B cell (primary cell): ENCODE measurements around the gene SLC30A1. TPM values are rescaled to one million over a fixed set of nuclear protein-coding genes. Genes with fewer than 3 reads are reported as not detected.

Experiments used
- ATAC-seq: fragments of 200-7000 bp; cut with Tn5 transposase; one replicate; pipeline ENCODE4 v1.10.0; 2021; ENCODE audit warnings: low read depth, mild to moderate bottlenecking, moderate number of reproducible peaks, moderate library complexity
- CTCF ChIA-PET: fragments of 350-600 bp; sonication (Branson Sonifier 250); formaldehyde crosslinking; loops from one replicate; lab custom pipeline; 2021; ENCODE audit warnings: antibody characterized with exemption, inconsistent platforms; lab: Charles Lee
- POLR2A ChIA-PET: fragments of 350-600 bp; sonication (Branson Sonifier 250); formaldehyde crosslinking; loops from one replicate; lab custom pipeline; 2021; ENCODE audit warnings: antibody characterized with exemption; lab: Charles Lee
- DNase-seq: peaks from one replicate; pipeline ENCODE4 v3.0.0; 2013
- H2AFZ ChIP-seq: 2 replicates; pipeline ENCODE4 v1.6.1; 2012; ENCODE audit warnings: mild to moderate bottlenecking, low read depth, low read length; ENCODE audit not compliant: insufficient read depth, poor library complexity, severe bottlenecking
- H3K27ac ChIP-seq, 2 donors: 1 replicate in 1 of 2; 2 replicates in 1 of 2; pipeline ENCODE4 v1.5.1; 2012 to 2013; ENCODE audit warnings: low read length in 2 of 2, mild to moderate bottlenecking in 2 of 2, moderate library complexity in 1 of 2
- H3K27me3 ChIP-seq, 4 experiments: fragments of 200-600 bp in 1 of 4; sonication (generic) in 1 of 4; replicated peaks in 1 of 4; 1 replicate in 2 of 4; 2 replicates in 2 of 4; pipeline versions ENCODE4 v1.6.1 to v1.7.0; 2013 to 2016; ENCODE audit warnings: low read length in 3 of 4, mild to moderate bottlenecking in 2 of 4, mixed read lengths in 1 of 4, moderate library complexity in 1 of 4; ENCODE audit not compliant: insufficient read depth in 4 of 4, control insufficient read depth in 3 of 4; ENCODE audit errors: control extremely low read depth in 1 of 4
- H3K36me3 ChIP-seq, 2 experiments: replicated peaks in 1 of 2; 1 replicate in 1 of 2; 2 replicates in 1 of 2; pipeline versions ENCODE4 v1.6.1 to v1.7.1; 2013; ENCODE audit warnings: low read length in 1 of 2; ENCODE audit not compliant: insufficient read depth in 2 of 2, control insufficient read depth in 1 of 2; ENCODE audit errors: control extremely low read depth in 1 of 2, extremely low read depth in 1 of 2
- H3K4me1 ChIP-seq, 2 donors: fragments of 200-600 bp in 1 of 2; sonication (generic) in 1 of 2; 1 replicate in 1 of 2; 2 replicates in 1 of 2; pipeline versions ENCODE4 v1.5.1 to v1.6.1; 2013 to 2017; ENCODE audit warnings: low read length in 2 of 2; ENCODE audit not compliant: control insufficient read depth in 2 of 2, insufficient read depth in 2 of 2
- H3K4me2 ChIP-seq: replicated peaks from 2 replicates; pipeline ENCODE3; 2012; ENCODE audit warnings: mild to moderate bottlenecking, low read depth, low read length; ENCODE audit not compliant: poor library complexity, severe bottlenecking
- H3K4me3 ChIP-seq, 5 experiments: fragments of 200-600 bp in 1 of 5; sonication (generic) in 1 of 5; 1 replicate in 3 of 5; 2 replicates in 2 of 5; pipeline versions ENCODE4 v1.5.1 to v1.7.0; 2011 to 2016; ENCODE audit warnings: low read length in 4 of 5, mild to moderate bottlenecking in 4 of 5, low read depth in 2 of 5, control low read depth in 1 of 5, moderate library complexity in 1 of 5; ENCODE audit not compliant: insufficient read depth in 1 of 5; ENCODE audit errors: control extremely low read depth in 1 of 5, extremely low read depth in 1 of 5
- H3K79me2 ChIP-seq: fragments of 200-600 bp; sonication (generic); one replicate; pipeline ENCODE4 v1.6.0; 2016; ENCODE audit warnings: low read length; ENCODE audit not compliant: control insufficient read depth, insufficient read depth
- H3K9ac ChIP-seq: fragments of 200-600 bp; sonication (generic); 2 replicates; pipeline ENCODE4 v1.6.1; 2017; ENCODE audit warnings: mild to moderate bottlenecking, low read length, moderate library complexity
- H3K9me3 ChIP-seq, 3 donors: one replicate each; pipeline versions ENCODE4 v1.6.1 to v1.7.1; 2013; ENCODE audit warnings: low read length in 2 of 3; ENCODE audit not compliant: control insufficient read depth in 2 of 3, insufficient read depth in 1 of 3; ENCODE audit errors: control extremely low read depth in 1 of 3
- H4K20me1 ChIP-seq: 2 replicates; pipeline ENCODE4 v1.6.0; 2012; ENCODE audit warnings: mild to moderate bottlenecking, low read length; ENCODE audit not compliant: insufficient read depth, control insufficient read depth, poor library complexity, severe bottlenecking
- H3K27ac Mint-ChIP-seq: one replicate; pipeline ENCODE4 v1.8.0; 2021; ENCODE audit warnings: mixed read lengths
- H3K27me3 Mint-ChIP-seq: one replicate; pipeline ENCODE4 v1.8.0; 2021; ENCODE audit warnings: mixed read lengths
- H3K4me1 Mint-ChIP-seq: one replicate; pipeline ENCODE4 v1.8.0; 2021; ENCODE audit warnings: mixed read lengths
- H3K4me3 Mint-ChIP-seq: one replicate; pipeline ENCODE4 v1.8.0; 2021; ENCODE audit warnings: mixed read lengths
- H3K9me3 Mint-ChIP-seq: one replicate; pipeline ENCODE4 v1.8.0; 2022; ENCODE audit warnings: mixed read lengths; ENCODE audit not compliant: insufficient read depth
- EZH2 ChIP-seq: IDR thresholded peaks from 2 replicates; pipeline ENCODE4 v1.6.1; 2012; ENCODE audit warnings: borderline replicate concordance, low read depth, mild to moderate bottlenecking, moderate library complexity, low read length; ENCODE audit not compliant: insufficient read depth, poor library complexity, severe bottlenecking
- WGBS: methylation state at CpG from one replicate; pipeline ENCODE4 v1.1.5; 2013; ENCODE audit warnings: missing lambda C conversion rate; ENCODE audit not compliant: insufficient coverage; 5-methylcytosine and 5-hydroxymethylcytosine counted together
- intact Hi-C: fragments of 100-400 bp; cut with micrococcal nuclease; formaldehyde crosslinking; loops from one replicate; pipeline ENCODE4 v1.10.0; 2022
- polyA plus RNA-seq: library from polyadenylated mRNA; depleted of rRNA; stranded (reverse); fragments of >200 nt; gene quantifications from 2 replicates; pipeline ENCODE4 v1.2.3, GENCODE V29; 2012
- total RNA-seq, 2 donors: library from RNA; stranded (reverse); fragments of 120-200 nt in 1 of 2; gene quantifications; 1 replicate in 1 of 2; 2 replicates in 1 of 2; pipeline versions ENCODE4 v1.2.3 to v1.2.4, GENCODE V29; 2013 to 2022
- TF ChIP-seq, protein P1 (sequence below): fragments of 200-600 bp; IDR thresholded peaks from one replicate; pipeline ENCODE4 v1.8.0; 2022; ENCODE audit warnings: antibody characterized with exemption, mild to moderate bottlenecking

SLC30A1 gene
- total and polyA plus RNA-seq, 2 donors (not counting 1 experiment from before 2014, with no cell fraction given), result 1.7 to 12.2 TPM

DNA sequence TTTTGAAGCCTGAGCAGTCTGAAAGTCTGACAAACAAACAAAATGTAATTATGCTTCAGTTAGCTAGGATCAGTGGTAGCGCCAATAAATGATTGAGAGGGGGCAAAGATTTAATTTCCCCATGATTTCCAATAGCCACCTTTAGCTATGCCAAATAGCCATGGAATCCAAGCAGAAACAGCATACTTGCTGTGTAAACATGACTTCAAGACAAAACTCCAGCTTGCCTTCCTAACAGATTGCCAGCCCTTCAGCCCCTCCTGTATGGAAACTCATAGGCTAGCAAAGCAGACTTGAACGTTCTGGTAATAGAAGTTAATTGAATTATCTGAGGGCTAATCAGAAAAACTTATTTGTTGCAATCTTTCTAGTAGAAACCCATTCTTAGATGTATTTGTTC, 25.6 kb upstream of the SLC30A1 start:
- Histone ChIP-seq H3K27me3 (no peaks in the 10 kb centered on the region), H2AFZ (no peak overlapping the region), H3K9me3 (no peaks in the 10 kb centered on the region), H3K4me3 (no peak overlapping the region), H3K4me1 (peaks cover 18 to 23% of the 10 kb centered on the region in 2 donors), H4K20me1 (no peaks in the 10 kb centered on the region), H3K9ac (no peak overlapping the region), H3K27ac (no peak overlapping the region), H3K79me2 (peaks cover 14% of the 10 kb centered on the region), H3K4me2 (no peak overlapping the region), H3K36me3 (no peaks in the 10 kb centered on the region)
- ATAC-seq (no peak), DNase-seq (no peak)
- Mint-ChIP-seq H3K4me3 (no peak overlapping the region), H3K27me3 (no peaks in the 10 kb centered on the region), H3K4me1 (peaks cover 25% of the 10 kb centered on the region), H3K27ac (no peak overlapping the region), H3K9me3 (no peaks in the 10 kb centered on the region)
- no peak for TF ChIP-seq EZH2
- TF ChIP-seq, protein P1, sequence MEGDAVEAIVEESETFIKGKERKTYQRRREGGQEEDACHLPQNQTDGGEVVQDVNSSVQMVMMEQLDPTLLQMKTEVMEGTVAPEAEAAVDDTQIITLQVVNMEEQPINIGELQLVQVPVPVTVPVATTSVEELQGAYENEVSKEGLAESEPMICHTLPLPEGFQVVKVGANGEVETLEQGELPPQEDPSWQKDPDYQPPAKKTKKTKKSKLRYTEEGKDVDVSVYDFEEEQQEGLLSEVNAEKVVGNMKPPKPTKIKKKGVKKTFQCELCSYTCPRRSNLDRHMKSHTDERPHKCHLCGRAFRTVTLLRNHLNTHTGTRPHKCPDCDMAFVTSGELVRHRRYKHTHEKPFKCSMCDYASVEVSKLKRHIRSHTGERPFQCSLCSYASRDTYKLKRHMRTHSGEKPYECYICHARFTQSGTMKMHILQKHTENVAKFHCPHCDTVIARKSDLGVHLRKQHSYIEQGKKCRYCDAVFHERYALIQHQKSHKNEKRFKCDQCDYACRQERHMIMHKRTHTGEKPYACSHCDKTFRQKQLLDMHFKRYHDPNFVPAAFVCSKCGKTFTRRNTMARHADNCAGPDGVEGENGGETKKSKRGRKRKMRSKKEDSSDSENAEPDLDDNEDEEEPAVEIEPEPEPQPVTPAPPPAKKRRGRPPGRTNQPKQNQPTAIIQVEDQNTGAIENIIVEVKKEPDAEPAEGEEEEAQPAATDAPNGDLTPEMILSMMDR, result no peak
- CTCF ChIA-PET, result interaction anchor here (1.6 kb wide), 1 partner anchor 26 kb away, joined by 4 read pairs; the partner anchor contains the start of gene SLC30A1
- POLR2A ChIA-PET, result no interaction called here
- intact Hi-C loops, result no loop called here
- WGBS, result no CpG with 5 or more reads among the region's 2 CpGs

GRCh38 chr1:211603713-211604112, 24.8 kb upstream of the SLC30A1 start:
- DNase-seq (no peak), ATAC-seq (no peak)
- H3K4me1 Mint-ChIP-seq, result peaks cover 25% of the 10 kb centered on the region
- WGBS, result no CpG with 5 or more reads among the region's 1 CpG
- no peak for TF ChIP-seq EZH2
- Histone ChIP-seq H3K4me3 (no peak overlapping the region), H3K4me1 (peaks cover 18 to 23% of the 10 kb centered on the region in 2 donors), H3K27ac (no peak overlapping the region), H3K27me3 (no peaks in the 10 kb centered on the region), H2AFZ (no peak overlapping the region), H3K79me2 (peaks cover 14% of the 10 kb centered on the region), H3K9me3 (no peaks in the 10 kb centered on the region), H3K9ac (no peak overlapping the region), H4K20me1 (no peaks in the 10 kb centered on the region), H3K36me3 (no peaks in the 10 kb centered on the region), H3K4me2 (no peak overlapping the region)
- H3K9me3 Mint-ChIP-seq, result no peaks in the 10 kb centered on the region
- ChIA-PET POLR2A (no interaction called here), CTCF (interaction anchor here (0.8 to 1.6 kb wide), 2 partner anchors 25 to 51 kb away, joined by 3 to 4 read pairs; partner anchors contain the start of gene SLC30A1)
- intact Hi-C loops, result no loop called here
- H3K4me3 Mint-ChIP-seq, result no peak overlapping the region
- peaks cover 4% of the 10 kb centered on the region for H3K27me3 Mint-ChIP-seq
- H3K27ac Mint-ChIP-seq, result no peak overlapping the region
